NCI-H1694 treated with DMSO at 0.1 percent for 48 hours (cell line): ENCODE results near the gene TSEN15.
A peak's percentile ranks its signal among the peaks of the same experiment; 100 is the strongest.

Source experiments
- DNase-seq: peaks from one replicate; lab custom pipeline; 2025; lab: John Stamatoyannopoulos, UW

Gene TSEN15

GRCh38 chr1:184051485-184052193, at the start of gene TSEN15:
Gene TSEN15, plus strand, starts transcription at chr1:184051730. Its CDS starts 26 bp downstream, at chr1:184051756.
- peak; percentile 74 for DNase-seq

GRCh38 chr1:184002071-184002470, 49.5 kb upstream of the TSEN15 start:
- DNase-seq = no peak

- no peak for DNase-seq
Measured at GRCh38 chr1:184004935-184005334, 46.6 kb upstream of the TSEN15 start.

GRCh38 chr1:184005506-184005905, 46.0 kb upstream of the TSEN15 start:
- DNase-seq = no peak

GRCh38 chr1:184010788-184011187, 40.7 kb upstream of the TSEN15 start:
- no peak for DNase-seq

- DNase-seq = no peak
Measured at GRCh38 chr1:184012187-184012586, 39.3 kb upstream of the TSEN15 start.

GRCh38 chr1:184014271-184014670, 37.3 kb upstream of the TSEN15 start:
- DNase-seq = no peak

- DNase-seq = no peak
Measured at GRCh38 chr1:184016169-184016568, 35.4 kb upstream of the TSEN15 start.

- DNase-seq = no peak
Measured at GRCh38 chr1:184017306-184017705, 34.2 kb upstream of the TSEN15 start.

GRCh38 chr1:184018622-184019021, 32.9 kb upstream of the TSEN15 start:
- no peak for DNase-seq

GRCh38 chr1:184019069-184019468, 32.5 kb upstream of the TSEN15 start:
- DNase-seq = no peak

GRCh38 chr1:184019506-184019905, 32.0 kb upstream of the TSEN15 start:
- no peak for DNase-seq

GRCh38 chr1:184020328-184020727, 31.2 kb upstream of the TSEN15 start:
- no peak for DNase-seq

GRCh38 chr1:184020855-184021254, 30.7 kb upstream of the TSEN15 start:
- DNase-seq = no peak

- DNase-seq = no peak
Measured at GRCh38 chr1:184021728-184022127, 29.8 kb upstream of the TSEN15 start.

- no peak for DNase-seq
Measured at GRCh38 chr1:184022668-184023067, 28.9 kb upstream of the TSEN15 start.

- no peak for DNase-seq
Measured at GRCh38 chr1:184023171-184023570, 28.4 kb upstream of the TSEN15 start.

- no peak for DNase-seq
Measured at GRCh38 chr1:184025242-184025675, 26.3 kb upstream of the TSEN15 start.

GRCh38 chr1:184027826-184028695, 23.5 kb upstream of the TSEN15 start:
- no peak for DNase-seq

GRCh38 chr1:184028854-184029623, 22.5 kb upstream of the TSEN15 start:
- DNase-seq = no peak

GRCh38 chr1:184030433-184031091, 21.0 kb upstream of the TSEN15 start:
- DNase-seq = no peak

GRCh38 chr1:184031092-184031408, 20.5 kb upstream of the TSEN15 start:
- no peak for DNase-seq
